H9 (cell line): ENCODE data around the gene ERAS. TPM values are rescaled to one million over a fixed set of nuclear protein-coding genes. Genes with fewer than 3 reads are reported as not detected.

Experiments
- DNase-seq: peaks from one replicate; pipeline ENCODE4 v3.0.0-alpha.2; 2017
- H2AFZ ChIP-seq: one replicate; pipeline ENCODE4 v1.6.1; 2013; ENCODE audit warnings: mild to moderate bottlenecking, low read length, control low read depth, moderate library complexity
- H2AK5ac ChIP-seq: 2 replicates; pipeline ENCODE4 v1.6.1; 2013; ENCODE audit warnings: low read length, control low read depth, mixed read lengths; ENCODE audit not compliant: insufficient read length
- H2BK120ac ChIP-seq: one replicate; pipeline ENCODE4 v1.6.1; 2013; ENCODE audit warnings: low read depth, mild to moderate bottlenecking, low read length, control low read depth, inconsistent platforms; ENCODE audit not compliant: poor library complexity, severe bottlenecking
- H2BK12ac ChIP-seq: 2 replicates; pipeline ENCODE4 v1.6.1; 2013; ENCODE audit warnings: low read length, control low read depth, mixed read lengths, low read depth; ENCODE audit not compliant: insufficient read length
- H2BK15ac ChIP-seq: 2 replicates; pipeline ENCODE4 v1.6.1; 2013; ENCODE audit warnings: low read depth, low read length, control low read depth
- H2BK20ac ChIP-seq: one replicate; pipeline ENCODE4 v1.6.1; 2013; ENCODE audit warnings: low read depth, mild to moderate bottlenecking, low read length, control low read depth, inconsistent platforms; ENCODE audit not compliant: poor library complexity, severe bottlenecking
- H2BK5ac ChIP-seq: 2 replicates; pipeline ENCODE4 v1.6.1; 2013; ENCODE audit warnings: low read length, control low read depth, mixed read lengths; ENCODE audit not compliant: insufficient read length
- H3K14ac ChIP-seq: 2 replicates; pipeline ENCODE4 v1.6.1; 2013; ENCODE audit warnings: low read length, control low read depth; ENCODE audit not compliant: insufficient read depth
- H3K18ac ChIP-seq: 2 replicates; pipeline ENCODE4 v1.6.1; 2013; ENCODE audit warnings: low read depth, mild to moderate bottlenecking, mixed read lengths, low read length, control low read depth; ENCODE audit not compliant: insufficient read length
- H3K23ac ChIP-seq: 2 replicates; pipeline ENCODE4 v1.6.1; 2013; ENCODE audit warnings: low read length, control low read depth, mixed read lengths, low read depth; ENCODE audit not compliant: insufficient read length
- H3K23me2 ChIP-seq: 2 replicates; pipeline ENCODE4 v1.6.1; 2013; ENCODE audit warnings: low read depth, mild to moderate bottlenecking, mixed read lengths, low read length, control low read depth; ENCODE audit not compliant: insufficient read length, poor library complexity, severe bottlenecking
- H3K27ac ChIP-seq: 2 replicates; pipeline ENCODE4 v1.5.1; 2013; ENCODE audit warnings: low read length, control low read depth, mixed read lengths, low read depth; ENCODE audit not compliant: insufficient read length
- H3K27me3 ChIP-seq: 2 replicates; pipeline ENCODE4 v1.6.1; 2013; ENCODE audit warnings: low read length, control low read depth, inconsistent platforms; ENCODE audit not compliant: insufficient read depth
- H3K4ac ChIP-seq: 2 replicates; pipeline ENCODE4 v1.6.1; 2013; ENCODE audit warnings: low read depth, mild to moderate bottlenecking, control low read depth, inconsistent platforms, low read length, moderate library complexity
- H3K4me1 ChIP-seq: 2 replicates; pipeline ENCODE4 v1.6.1; 2013; ENCODE audit warnings: low read length, control low read depth, inconsistent platforms; ENCODE audit not compliant: insufficient read depth
- H3K4me2 ChIP-seq: 2 replicates; pipeline ENCODE4 v1.6.1; 2013; ENCODE audit warnings: low read length, control low read depth, mixed read lengths; ENCODE audit not compliant: insufficient read length, insufficient read depth
- H3K56ac ChIP-seq: 2 replicates; pipeline ENCODE4 v1.6.1; 2013; ENCODE audit warnings: low read depth, mild to moderate bottlenecking, mixed read lengths, low read length, control low read depth; ENCODE audit not compliant: insufficient read length
- H3K79me1 ChIP-seq: 2 replicates; pipeline ENCODE4 v1.6.1; 2013; ENCODE audit warnings: low read depth, mild to moderate bottlenecking, moderate library complexity, low read length, control low read depth, inconsistent platforms; ENCODE audit not compliant: insufficient read depth, poor library complexity, severe bottlenecking
- H3K79me2 ChIP-seq: 2 replicates; pipeline ENCODE4 v1.6.1; 2013; ENCODE audit warnings: low read length, control low read depth, inconsistent platforms; ENCODE audit not compliant: insufficient read depth
- H3K9ac ChIP-seq: 2 replicates; pipeline ENCODE4 v1.6.1; 2013; ENCODE audit warnings: low read length, control low read depth, mixed read lengths; ENCODE audit not compliant: insufficient read length; ENCODE audit errors: extremely low read depth
- H3K9me3 ChIP-seq: one replicate; pipeline ENCODE4 v1.6.1; 2013; ENCODE audit warnings: low read depth, low read length, inconsistent platforms; ENCODE audit not compliant: control insufficient read depth
- H3T11ph ChIP-seq: one replicate; pipeline ENCODE4 v1.6.1; 2013; ENCODE audit warnings: mild to moderate bottlenecking, low read length, control low read depth, inconsistent platforms
- H4K20me1 ChIP-seq: one replicate; pipeline ENCODE4 v1.6.1; 2013; ENCODE audit not compliant: control insufficient read depth, insufficient read length, insufficient read depth
- H4K5ac ChIP-seq: 2 replicates; pipeline ENCODE4 v1.6.1; 2013; ENCODE audit warnings: low read depth, mild to moderate bottlenecking, mixed read lengths, low read length, control low read depth; ENCODE audit not compliant: insufficient read length
- H4K8ac ChIP-seq: replicated peaks from 2 replicates; pipeline ENCODE4 v1.6.1; 2013; ENCODE audit warnings: low read length, control low read depth, mixed read lengths, low read depth; ENCODE audit not compliant: insufficient read length
- H4K91ac ChIP-seq: 2 replicates; pipeline ENCODE4 v1.6.1; 2013; ENCODE audit warnings: low read depth, mild to moderate bottlenecking, moderate library complexity, mixed read lengths, low read length, control low read depth; ENCODE audit not compliant: insufficient read length
- H3K27ac Mint-ChIP-seq, 3 experiments: 2 replicates in 2 of 3; 3 replicates in 1 of 3; pipeline ENCODE4 v1.8.0; 2020 to 2021; ENCODE audit warnings: mixed read lengths in 3 of 3, mild to moderate bottlenecking in 1 of 3, moderate library complexity in 1 of 3
- H3K27me3 Mint-ChIP-seq: 2 replicates; pipeline ENCODE4 v1.8.0; 2021; ENCODE audit warnings: low read depth, mild to moderate bottlenecking, moderate library complexity, mixed read lengths
- H3K36me3 Mint-ChIP-seq, 3 experiments: 2 replicates in 2 of 3; 3 replicates in 1 of 3; pipeline ENCODE4 v1.8.0; 2020 to 2021; ENCODE audit warnings: low read depth in 3 of 3, mixed read lengths in 3 of 3; ENCODE audit not compliant: insufficient read depth in 1 of 3
- H3K4me1 Mint-ChIP-seq, 2 experiments: 2 replicates each; pipeline ENCODE4 v1.8.0; 2020; ENCODE audit warnings: mixed read lengths in 2 of 2
- H3K4me3 Mint-ChIP-seq, 2 experiments: 2 replicates in 1 of 2; 3 replicates in 1 of 2; pipeline ENCODE4 v1.8.0; 2020 to 2021; ENCODE audit warnings: mild to moderate bottlenecking in 2 of 2, mixed read lengths in 2 of 2, moderate library complexity in 1 of 2
- H3K9me3 Mint-ChIP-seq, 2 experiments: 2 replicates in 1 of 2; 3 replicates in 1 of 2; pipeline ENCODE4 v1.8.0; 2020; ENCODE audit warnings: mild to moderate bottlenecking in 2 of 2, mixed read lengths in 2 of 2, moderate library complexity in 1 of 2
- WGBS: extraction: QIAGEN DNeasy Blood & Tissue Kit; methylation state at CpG from one replicate; pipeline ENCODE4 v1.1.7; 2013; ENCODE audit warnings: missing lambda C conversion rate, low lambda C conversion rate, mixed read lengths; ENCODE audit not compliant: insufficient read length; ENCODE audit errors: extremely low coverage; 5-methylcytosine and 5-hydroxymethylcytosine counted together
- total RNA-seq: library from RNA; stranded (reverse); gene quantifications from 2 replicates; pipeline ENCODE4 v1.2.1, GENCODE V29; 2021
- TF ChIP-seq, protein P1 (sequence below): fragments of 200-600 bp; sonication (generic); conservative IDR thresholded peaks from 3 replicates; pipeline ENCODE4 v1.8.0; 2021; ENCODE audit warnings: antibody characterized with exemption, mild to moderate bottlenecking

The ERAS gene
- total RNA-seq, 1 experiment from 2014 or later = not detected

DNA sequence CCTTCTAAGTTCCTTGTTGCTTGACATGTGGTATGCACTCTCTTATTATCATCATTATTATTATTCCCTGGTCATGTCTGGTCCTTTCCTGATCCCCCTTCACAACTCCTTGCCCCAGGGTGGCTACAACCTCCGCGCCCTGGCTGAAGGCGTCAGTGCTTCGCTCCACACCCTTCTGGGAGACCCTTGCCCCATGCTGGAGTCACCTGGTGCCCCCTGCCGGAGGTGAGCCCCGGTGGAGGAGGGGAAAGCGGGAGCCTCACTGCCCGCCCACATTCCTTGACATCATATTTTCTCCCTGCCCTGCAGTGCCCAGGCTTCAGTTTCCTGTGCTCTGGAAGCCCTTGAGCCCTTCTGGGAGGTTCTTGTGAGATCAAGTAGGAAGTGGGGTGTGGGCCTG is 11.0 kb upstream of the ERAS start:
- no peak overlapping the region; a peak in 1 of 7 replicates for H3K27ac Mint-ChIP-seq
- no peak overlapping the region for H4K5ac ChIP-seq
- H2BK5ac ChIP-seq = no peak overlapping the region
- no peak overlapping the region for H3K9ac ChIP-seq
- H3K18ac ChIP-seq = no peak overlapping the region
- TF ChIP-seq, protein P1, sequence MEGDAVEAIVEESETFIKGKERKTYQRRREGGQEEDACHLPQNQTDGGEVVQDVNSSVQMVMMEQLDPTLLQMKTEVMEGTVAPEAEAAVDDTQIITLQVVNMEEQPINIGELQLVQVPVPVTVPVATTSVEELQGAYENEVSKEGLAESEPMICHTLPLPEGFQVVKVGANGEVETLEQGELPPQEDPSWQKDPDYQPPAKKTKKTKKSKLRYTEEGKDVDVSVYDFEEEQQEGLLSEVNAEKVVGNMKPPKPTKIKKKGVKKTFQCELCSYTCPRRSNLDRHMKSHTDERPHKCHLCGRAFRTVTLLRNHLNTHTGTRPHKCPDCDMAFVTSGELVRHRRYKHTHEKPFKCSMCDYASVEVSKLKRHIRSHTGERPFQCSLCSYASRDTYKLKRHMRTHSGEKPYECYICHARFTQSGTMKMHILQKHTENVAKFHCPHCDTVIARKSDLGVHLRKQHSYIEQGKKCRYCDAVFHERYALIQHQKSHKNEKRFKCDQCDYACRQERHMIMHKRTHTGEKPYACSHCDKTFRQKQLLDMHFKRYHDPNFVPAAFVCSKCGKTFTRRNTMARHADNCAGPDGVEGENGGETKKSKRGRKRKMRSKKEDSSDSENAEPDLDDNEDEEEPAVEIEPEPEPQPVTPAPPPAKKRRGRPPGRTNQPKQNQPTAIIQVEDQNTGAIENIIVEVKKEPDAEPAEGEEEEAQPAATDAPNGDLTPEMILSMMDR = no peak
- no peak for DNase-seq
- H4K91ac ChIP-seq = no peak overlapping the region
- no peak overlapping the region for H3T11ph ChIP-seq
- no peak overlapping the region for H2AK5ac ChIP-seq
- H3K9me3 ChIP-seq = peaks cover 20% of the 10 kb centered on the region
- no peaks in the 10 kb centered on the region for H3K4me1 Mint-ChIP-seq
- H3K56ac ChIP-seq = no peak overlapping the region
- H3K14ac ChIP-seq = no peak overlapping the region
- no peak overlapping the region for H2BK12ac ChIP-seq
- no peaks in the 10 kb centered on the region for H3K79me1 ChIP-seq
- no peaks in the 10 kb centered on the region for H3K4me1 ChIP-seq
- no peak overlapping the region for H3K4ac ChIP-seq
- H4K8ac ChIP-seq = no peak overlapping the region
- peaks cover 64 to 83% of the 10 kb centered on the region in 2 experiments for H3K9me3 Mint-ChIP-seq
- H2AFZ ChIP-seq = no peak overlapping the region
- no peak overlapping the region for H3K4me2 ChIP-seq
- H3K36me3 Mint-ChIP-seq = peaks cover 11 to 59% (median 53%) of the 10 kb centered on the region in 3 experiments
- H3K27me3 ChIP-seq = no peaks in the 10 kb centered on the region
- no peaks in the 10 kb centered on the region for H3K79me2 ChIP-seq
- no peaks in the 10 kb centered on the region for H4K20me1 ChIP-seq
- H3K27ac ChIP-seq = no peak overlapping the region
- H3K27me3 Mint-ChIP-seq = peaks cover 2% of the 10 kb centered on the region
- no peak overlapping the region for H2BK120ac ChIP-seq
- no peak overlapping the region for H3K23ac ChIP-seq
- no peak overlapping the region for H3K4me3 Mint-ChIP-seq
- WGBS = no CpG with 5 or more reads among the region's 8 CpGs
- no peaks in the 10 kb centered on the region for H3K23me2 ChIP-seq
- H2BK15ac ChIP-seq = no peak overlapping the region
- H2BK20ac ChIP-seq = no peak overlapping the region
